ENCODE measurements around the gene SDC1.
A peak's percentile ranks its signal among the peaks of the same experiment; 100 is the strongest.

SDC1 gene

GRCh38 chr2:20168048-20168726 lies 56.7 kb downstream of the SDC1 start:
- peak; percentile 56 for DNase-seq (ENCODE audit: low spot score)
- no peak for TF ChIP-seq CTCF (IDR thresholded peaks at IDR 0.05)
- no peak overlapping the region for H3K4me3 ChIP-seq
- H3K27ac ChIP-seq, result no peak overlapping the region

- Histone ChIP-seq H3K4me3 (no peak overlapping the region), H3K27ac (no peak overlapping the region)
- DNase-seq (ENCODE audit: low spot score), result peak; percentile 24
- no peak for TF ChIP-seq CTCF (IDR thresholded peaks at IDR 0.05)
Observed at GRCh38 chr2:20167356-20167755, 57.6 kb downstream of the SDC1 start.

GRCh38 chr2:20165677-20166509 lies 59.0 kb downstream of the SDC1 start:
- no peak for TF ChIP-seq CTCF (IDR thresholded peaks at IDR 0.05)
- DNase-seq (ENCODE audit: low spot score), result peak; percentile 19
- Histone ChIP-seq H3K4me3 (no peak overlapping the region), H3K27ac (no peak overlapping the region)

GRCh38 chr2:20164734-20165478 lies 60.0 kb downstream of the SDC1 start:
- no peak for TF ChIP-seq CTCF (IDR thresholded peaks at IDR 0.05)
- H3K27ac ChIP-seq, result no peak overlapping the region
- peak; percentile 28 for DNase-seq (ENCODE audit: low spot score)
- no peak overlapping the region for H3K4me3 ChIP-seq

- peak; percentile 62 for DNase-seq (ENCODE audit: low spot score)
- Histone ChIP-seq H3K4me3 (no peak overlapping the region), H3K27ac (no peak overlapping the region)
- TF ChIP-seq CTCF (IDR thresholded peaks at IDR 0.05), result no peak
Observed at GRCh38 chr2:20164061-20164733, 60.7 kb downstream of the SDC1 start.

GRCh38 chr2:20159411-20160070 lies 65.4 kb downstream of the SDC1 start:
- Histone ChIP-seq H3K4me3 (no peak overlapping the region), H3K27ac (no peak overlapping the region)
- no peak for TF ChIP-seq CTCF (IDR thresholded peaks at IDR 0.05)
- no peak for DNase-seq (ENCODE audit: low spot score)
